ENCODE data around the gene TBC1D17.

- TF ChIP-seq CTCF (IDR thresholded peaks at IDR 0.05; ENCODE audit: poor library complexity, severe bottlenecking) (peak; percentile 26), RAD21 (conservative IDR thresholded peaks at IDR 0.05) (no peak), EP300 (conservative IDR thresholded peaks at IDR 0.05; ENCODE audit: poor library complexity, severe bottlenecking) (no peak), EZH2 (IDR thresholded peaks at IDR 0.05; ENCODE audit: borderline replicate concordance, insufficient read depth, low read length, poor library complexity, severe bottlenecking) (no peak), TAF1 (IDR thresholded peaks at IDR 0.05; ENCODE audit: low read depth) (no peak), MXI1 (conservative IDR thresholded peaks at IDR 0.05; ENCODE audit: poor library complexity, severe bottlenecking) (no peak), REST (IDR thresholded peaks at IDR 0.05; ENCODE audit: borderline replicate concordance) (no peak), SMC3 (conservative IDR thresholded peaks at IDR 0.05; ENCODE audit: poor library complexity) (no peak), POLR2AphosphoS5 (IDR thresholded peaks at IDR 0.05) (no peak)
Measured at GRCh38 chr19:49890349-49891311, 13.1 kb downstream of the TBC1D17 start.

Measured in neural cell (in vitro differentiated cells).